HFFc6 (cell line): ENCODE measurements around the gene NSL1. TPM values are rescaled to one million over a fixed set of nuclear protein-coding genes. Genes with fewer than 3 reads are reported as not detected.
A peak's percentile ranks its signal among the peaks of the same experiment; 100 is the strongest.
"Not testable (repeated sequence)": the region's sequence is repeated elsewhere in the genome, so short reads cannot be mapped to it uniquely, and the experiment has no call there.

Experiments used
- DNase-seq: peaks from one replicate; pipeline ENCODE4 v3.0.0-alpha.2; 2018
- H3K27ac Mint-ChIP-seq: 2 replicates; pipeline ENCODE4 v1.8.0; 2020; ENCODE audit warnings: mild to moderate bottlenecking, mixed read lengths
- H3K27me3 Mint-ChIP-seq: 2 replicates; pipeline ENCODE4 v1.8.0; 2021; ENCODE audit warnings: mild to moderate bottlenecking, moderate library complexity, mixed read lengths; ENCODE audit not compliant: insufficient read depth
- H3K36me3 Mint-ChIP-seq: 2 replicates; pipeline ENCODE4 v1.8.0; 2021; ENCODE audit warnings: low read depth, mixed read lengths
- H3K4me1 Mint-ChIP-seq: 2 replicates; pipeline ENCODE4 v1.8.0; 2020; ENCODE audit warnings: low read depth, mixed read lengths
- H3K4me3 Mint-ChIP-seq: 2 replicates; pipeline ENCODE4 v1.8.0; 2020; ENCODE audit warnings: mild to moderate bottlenecking, moderate library complexity, mixed read lengths
- H3K9me3 Mint-ChIP-seq: 2 replicates; pipeline ENCODE4 v1.8.0; 2020; ENCODE audit warnings: mild to moderate bottlenecking, mixed read lengths
- CTCF ChIP-seq: fragments of 200-600 bp; sonication (generic); IDR thresholded peaks from 2 replicates; pipeline ENCODE4 v1.5.0; 2021; ENCODE audit warnings: antibody characterized with exemption, mild to moderate bottlenecking
- total RNA-seq, 6 experiments: library from RNA; stranded (reverse); fragmentation: NEBNext Ultra II Directional; extraction: Animal tissue kit (Norgen Biotek cat#: 25700); gene quantifications; 2 replicates in 1 of 6; 3 replicates in 5 of 6; pipeline ENCODE4 v1.2.3, GENCODE V29; 2021

NSL1 gene
- total RNA-seq, 6 experiments from 2014 or later: 28.7 to 35.1 (median 30.4) TPM

GRCh38 chr1:212782422-212783154, 9.0 kb downstream of the NSL1 start:
- H3K27ac Mint-ChIP-seq: peak overlapping the region; percentile 2
- peak; percentile 29 for DNase-seq

DNA sequence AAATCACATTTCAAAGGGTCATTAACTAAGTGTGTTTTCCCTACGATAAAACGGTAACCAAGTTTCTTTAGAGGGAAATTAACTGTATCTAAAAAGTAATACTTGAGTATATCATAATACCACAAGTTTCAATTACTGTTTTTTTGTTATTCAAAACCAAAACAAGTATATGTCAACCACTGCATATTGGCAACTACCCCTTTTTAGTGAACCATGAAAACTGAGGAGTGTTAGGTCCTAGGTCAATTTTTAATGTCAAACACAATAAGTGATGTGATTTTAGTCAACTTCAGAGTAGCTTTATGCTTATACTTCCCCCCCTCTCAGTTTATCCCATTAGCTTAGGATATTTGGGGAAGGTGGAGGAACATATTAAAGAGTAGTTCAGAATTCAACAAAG, 10.4 kb downstream of the NSL1 start:
- H3K36me3 Mint-ChIP-seq: peaks cover 7% of the 10 kb centered on the region
- peaks cover 12% of the 10 kb centered on the region for H3K4me1 Mint-ChIP-seq
- DNase-seq: no peak

More at GRCh38 chr1:212782422-212783154, 9.0 kb downstream of the NSL1 start:
- Mint-ChIP-seq H3K27me3 (0 out of 2 replicates have a peak, but pooled peaks cover 2% of the 10 kb centered on the region), H3K9me3 (no peaks in the 10 kb centered on the region), H3K4me1 (peaks cover 12% of the 10 kb centered on the region), H3K4me3 (no peak overlapping the region), H3K36me3 (peaks cover 7% of the 10 kb centered on the region)
- TF ChIP-seq CTCF: peak; percentile 85

GRCh38 chr1:212780759-212781158, 10.8 kb downstream of the NSL1 start:
- H3K4me1 Mint-ChIP-seq: peaks cover 12% of the 10 kb centered on the region
- TF ChIP-seq CTCF: no peak
- H3K27ac Mint-ChIP-seq: no peak overlapping the region
- no peak for DNase-seq
- H3K4me3 Mint-ChIP-seq: no peak overlapping the region
- no peaks in the 10 kb centered on the region for H3K27me3 Mint-ChIP-seq
- H3K9me3 Mint-ChIP-seq: no peaks in the 10 kb centered on the region
- H3K36me3 Mint-ChIP-seq: peaks cover 7% of the 10 kb centered on the region

More for the DNA sequence above, 10.4 kb downstream of the NSL1 start:
- TF ChIP-seq CTCF: no peak
- Mint-ChIP-seq H3K27me3 (0 out of 2 replicates have a peak, but pooled peaks cover 2% of the 10 kb centered on the region), H3K27ac (no peak overlapping the region), H3K9me3 (no peaks in the 10 kb centered on the region), H3K4me3 (no peak overlapping the region)

GRCh38 chr1:212779086-212779485, 12.5 kb downstream of the NSL1 start:
- peaks cover 12% of the 10 kb centered on the region for H3K36me3 Mint-ChIP-seq
- not testable (repeated sequence) for H3K9me3 Mint-ChIP-seq, DNase-seq, H3K27ac Mint-ChIP-seq, H3K27me3 Mint-ChIP-seq, H3K4me3 Mint-ChIP-seq
- H3K4me1 Mint-ChIP-seq: peaks cover 21% of the 10 kb centered on the region

DNA sequence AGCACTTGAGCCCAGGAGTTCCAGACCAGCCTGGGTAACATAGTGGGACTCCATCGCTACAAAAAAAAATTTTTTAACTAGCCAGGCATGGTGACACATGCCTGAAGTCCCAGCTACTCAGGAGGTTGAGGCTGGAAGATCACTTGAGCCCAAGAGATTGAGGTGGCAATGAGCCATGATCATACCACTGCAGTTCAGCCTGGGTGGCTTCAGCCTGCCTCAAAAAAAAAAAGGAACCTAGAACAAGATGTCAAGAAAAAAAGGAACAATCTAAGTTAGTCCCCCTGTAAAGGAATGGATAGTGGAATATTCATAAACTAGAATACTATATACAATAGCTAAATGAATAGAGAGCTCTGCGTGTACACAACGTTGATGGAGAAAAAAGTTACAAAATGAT, 14.4 kb downstream of the NSL1 start:
- Mint-ChIP-seq H3K36me3 (peaks cover 5% of the 10 kb centered on the region; the same call in 1 of the 2 replicates), H3K4me3 (no peak overlapping the region), H3K27me3 (no peaks in the 10 kb centered on the region), H3K4me1 (peaks cover 10% of the 10 kb centered on the region), H3K9me3 (no peaks in the 10 kb centered on the region), H3K27ac (no peak overlapping the region)
- no peak for DNase-seq
- TF ChIP-seq CTCF: no peak

DNA sequence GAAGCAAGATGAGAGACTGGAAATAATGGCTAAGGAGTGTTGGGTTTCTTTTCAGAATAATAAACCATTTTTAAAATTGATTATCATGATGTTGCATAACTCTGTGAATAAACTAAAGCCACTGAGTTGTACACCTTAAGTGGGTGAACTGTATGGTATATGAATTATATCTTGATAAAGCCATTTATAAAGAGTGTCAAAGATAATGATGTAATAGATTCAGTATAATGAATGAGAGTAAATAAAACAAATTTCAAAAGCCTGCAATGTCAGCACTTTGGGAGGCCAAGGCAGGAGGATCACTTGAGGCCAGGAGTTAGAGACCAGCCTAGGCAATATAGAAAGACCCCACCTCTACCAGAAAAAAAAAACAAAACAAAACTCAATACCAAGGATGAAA, 16.3 kb downstream of the NSL1 start:
- TF ChIP-seq CTCF: no peak
- no peak for DNase-seq
- Mint-ChIP-seq H3K9me3 (peaks cover 4% of the 10 kb centered on the region; the same call in 1 of the 2 replicates), H3K4me3 (no peak overlapping the region), H3K27ac (no peak overlapping the region), H3K27me3 (no peaks in the 10 kb centered on the region), H3K4me1 (peaks cover 9% of the 10 kb centered on the region), H3K36me3 (peaks cover 11% of the 10 kb centered on the region)
